Endothelial cell of umbilical vein (primary cell): Measurements from ENCODE around the gene ZNF423. TPM values are rescaled to one million over a fixed set of nuclear protein-coding genes. Genes with fewer than 3 reads are reported as not detected.

Experiments
- BruUV-seq: library from RNA; stranded (reverse); fragments of 400-500 nt; replicated peaks from 2 replicates; lab custom pipeline; 2021; lab: Mats Ljungman, UMichigan
- CTCF ChIA-PET: fragments of 300-600, 350-600 bp; sonication (Branson Sonifier 250); formaldehyde crosslinking; loops from one replicate; lab custom pipeline; 2021; ENCODE audit warnings: antibody characterized with exemption, inconsistent platforms; lab: Charles Lee
- POLR2A ChIA-PET: fragments of 300-600, 350-600 bp; sonication (Branson Sonifier 250); formaldehyde crosslinking; loops from one replicate; lab custom pipeline; 2021; ENCODE audit warnings: antibody characterized with exemption, inconsistent platforms; lab: Charles Lee
- DNase-seq: peaks from one replicate; pipeline ENCODE4 v3.0.0-alpha.2; 2011; ENCODE audit warnings: low read depth, low spot score
- FAIRE-seq: peaks from 2 replicates; lab custom pipeline; 2011; peaks lifted over from hg19 to GRCh38; lab: Jason Lieb, UNC
- H2AFZ ChIP-seq: 2 replicates; pipeline ENCODE4 v1.6.0; 2012; ENCODE audit warnings: low read depth, low read length, control low read depth, inconsistent platforms
- H3K27ac ChIP-seq: 2 replicates; pipeline ENCODE4 v1.5.1; 2011; ENCODE audit warnings: low read depth, mild to moderate bottlenecking, control low read depth, low read length, moderate library complexity; ENCODE audit not compliant: insufficient read depth
- H3K27me3 ChIP-seq, 2 experiments: 2 replicates each; pipeline versions ENCODE4 v1.6.0 to v1.6.1; 2011; ENCODE audit warnings: low read length in 2 of 2, mixed read lengths in 1 of 2; ENCODE audit not compliant: control insufficient read depth in 2 of 2, insufficient read depth in 2 of 2
- H3K36me3 ChIP-seq, 2 experiments: 2 replicates in 1 of 2; 3 replicates in 1 of 2; pipeline ENCODE4 v1.5.1; 2011; ENCODE audit warnings: low read length in 2 of 2, mild to moderate bottlenecking in 1 of 2, moderate library complexity in 1 of 2; ENCODE audit not compliant: control insufficient read depth in 2 of 2, insufficient read depth in 2 of 2; ENCODE audit errors: extremely low read depth in 1 of 2
- H3K4me1 ChIP-seq: 3 replicates; pipeline ENCODE4 v1.5.1; 2011; ENCODE audit warnings: mild to moderate bottlenecking, low read length; ENCODE audit not compliant: control insufficient read depth, insufficient read depth; ENCODE audit errors: extremely low read depth
- H3K4me2 ChIP-seq: 2 replicates; pipeline ENCODE4 v1.6.1; 2011; ENCODE audit warnings: low read length, control low read depth, mixed read lengths; ENCODE audit not compliant: insufficient read depth
- H3K4me3 ChIP-seq, 3 experiments: fragments of 200-600 bp in 1 of 3; sonication (generic), shearing (Covaris generic) in 1 of 3; replicated peaks in 1 of 3; 2 replicates each; pipeline ENCODE4 v1.5.1; 2011 to 2016; ENCODE audit warnings: control low read depth in 3 of 3, low read length in 3 of 3, mild to moderate bottlenecking in 2 of 3, inconsistent platforms in 1 of 3, low read depth in 1 of 3, moderate library complexity in 1 of 3; ENCODE audit not compliant: insufficient read depth in 1 of 3
- H3K79me2 ChIP-seq: 2 replicates; pipeline ENCODE4 v1.6.0; 2012; ENCODE audit warnings: low read length, inconsistent platforms; ENCODE audit not compliant: control insufficient read depth, insufficient read depth
- H3K9ac ChIP-seq: replicated peaks from 2 replicates; pipeline ENCODE3; 2011; ENCODE audit warnings: low read length, control low read depth; ENCODE audit not compliant: insufficient read depth; ENCODE audit errors: extremely low read depth
- H3K9me1 ChIP-seq: replicated peaks from 3 replicates; pipeline ENCODE4 v1.6.0; 2011; ENCODE audit warnings: mild to moderate bottlenecking, low read length; ENCODE audit not compliant: control insufficient read depth, insufficient read depth; ENCODE audit errors: extremely low read depth
- H3K9me3 ChIP-seq: replicated peaks from 2 replicates; pipeline ENCODE4 v1.5.1; 2012; ENCODE audit warnings: low read length, inconsistent platforms; ENCODE audit not compliant: control insufficient read depth, insufficient read depth
- H4K20me1 ChIP-seq: replicated peaks from 2 replicates; pipeline ENCODE3; 2011; ENCODE audit warnings: mild to moderate bottlenecking, low read length; ENCODE audit not compliant: control insufficient read depth, insufficient read depth; ENCODE audit errors: extremely low read depth
- CTCF ChIP-seq, 2 donors: IDR thresholded peaks; 1 replicate in 1 of 2; 2 replicates in 1 of 2; pipeline ENCODE4 v1.5.1; 2011; ENCODE audit warnings: low read length in 2 of 2, mild to moderate bottlenecking in 2 of 2, moderate library complexity in 2 of 2, control low read depth in 1 of 2, inconsistent platforms in 1 of 2, low read depth in 1 of 2; ENCODE audit not compliant: insufficient read depth in 1 of 2; ENCODE audit errors: extremely low read depth in 1 of 2
- EZH2 ChIP-seq: IDR thresholded peaks from 2 replicates; pipeline ENCODE4 v1.6.1; 2012; ENCODE audit warnings: borderline replicate concordance, low read depth, mild to moderate bottlenecking, moderate library complexity, low read length, inconsistent platforms; ENCODE audit not compliant: severe bottlenecking
- FOS ChIP-seq: IDR thresholded peaks from 2 replicates; pipeline ENCODE4 v1.6.1; 2011; ENCODE audit warnings: mild to moderate bottlenecking, low read length, moderate library complexity, borderline replicate concordance; ENCODE audit not compliant: insufficient read depth
- GATA2 ChIP-seq: IDR thresholded peaks from 2 replicates; pipeline ENCODE4 v1.7.0; 2011; ENCODE audit warnings: low read depth, mild to moderate bottlenecking, moderate library complexity, mixed read lengths, low read length; ENCODE audit not compliant: insufficient read length, insufficient read depth
- JUN ChIP-seq: IDR thresholded peaks from 2 replicates; pipeline ENCODE4 v1.6.1; 2011; ENCODE audit warnings: borderline replicate concordance, low read depth; ENCODE audit not compliant: insufficient read length, insufficient read depth
- MYC ChIP-seq: IDR thresholded peaks from one replicate; pipeline ENCODE4 v1.6.1; 2011; ENCODE audit warnings: mild to moderate bottlenecking, low read depth, low read length
- POLR2A ChIP-seq: IDR thresholded peaks from 2 replicates; pipeline ENCODE4 v1.6.1; 2012; ENCODE audit warnings: low read depth, mild to moderate bottlenecking, control low read depth, low read length
- POLR2AphosphoS5 ChIP-seq: IDR thresholded peaks from 2 replicates; pipeline ENCODE4 v1.6.1; 2012; ENCODE audit warnings: low read depth, mild to moderate bottlenecking, control low read depth, low read length, moderate library complexity; ENCODE audit not compliant: insufficient read depth
- dilution Hi-C: fragments of 300-500 bp; cut with MboI; formaldehyde crosslinking; loops from one replicate; pipeline ENCODE4 v1.15.0; 2019; ENCODE audit warnings: low sequenced_read_pairs; ENCODE audit not compliant: extremely low pct_ligation_motif_present
- intact Hi-C: fragments of 100-400 bp; cut with micrococcal nuclease; formaldehyde crosslinking; loops from one replicate; pipeline ENCODE4 v1.10.0; 2022
- polyA plus RNA-seq, 4 experiments: library from polyadenylated mRNA; depleted of rRNA in 3 of 4; stranded (reverse) in 3 of 4; unstranded in 1 of 4; fragments of >200 nt; gene quantifications; 2 replicates each; pipeline versions ENCODE4 v1.2.1 to v1.2.3, GENCODE V29; 2011 to 2012; ENCODE audit warnings: missing spikeins in 1 of 4
- total RNA-seq: library from RNA; stranded (reverse); gene quantifications from 2 replicates; pipeline ENCODE4 v1.2.3, GENCODE V29; 2021
- TF ChIP-seq, protein P1 (sequence below): IDR thresholded peaks from 2 replicates; pipeline ENCODE4 v1.6.1; 2011; ENCODE audit not compliant: insufficient read depth, insufficient read length

ZNF423 gene
- total and polyA plus RNA-seq, 2 donors (not counting 3 experiments of a cell fraction or from before 2014, with no cell fraction given) = 2.2 to 8.1 TPM

DNA sequence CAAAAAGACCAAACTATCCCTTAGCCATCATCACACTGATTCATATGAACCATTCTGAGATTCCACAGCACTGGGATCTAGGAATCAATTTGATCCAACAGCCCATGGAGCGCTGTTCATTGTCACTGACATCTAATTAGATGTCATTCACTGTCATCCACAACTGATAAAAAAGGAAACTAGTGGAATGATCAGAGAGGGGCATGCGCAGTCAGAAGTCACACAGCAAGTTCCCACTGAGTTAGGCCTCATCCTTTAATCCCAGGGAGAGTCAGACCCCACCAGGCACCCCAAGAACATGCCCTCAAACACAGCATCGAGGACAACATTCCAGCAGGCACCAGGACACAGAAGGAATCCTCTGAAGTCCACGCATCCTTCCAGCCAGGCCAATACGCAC lies 88.5 kb downstream of the ZNF423 start:
- H3K9me3 ChIP-seq = no peaks in the 10 kb centered on the region
- DNase-seq = no peak
- intact Hi-C loops = no loop called here
- no peak overlapping the region for H3K4me2 ChIP-seq
- BruUV-seq = no TSS peak
- H3K9me1 ChIP-seq = no peaks in the 10 kb centered on the region
- TF ChIP-seq CTCF (IDR thresholded peaks at IDR 0.05; ENCODE audit: extremely low read depth in 1 of 2, insufficient read depth in 1 of 2, low read depth in 1 of 2, low read length in 2 of 2) = no peak
- no peak for TF ChIP-seq EZH2
- no peak for TF ChIP-seq POLR2A
- no peak for TF ChIP-seq FOS
- TF ChIP-seq, protein P1, sequence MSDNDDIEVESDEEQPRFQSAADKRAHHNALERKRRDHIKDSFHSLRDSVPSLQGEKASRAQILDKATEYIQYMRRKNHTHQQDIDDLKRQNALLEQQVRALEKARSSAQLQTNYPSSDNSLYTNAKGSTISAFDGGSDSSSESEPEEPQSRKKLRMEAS = no peak
- TF ChIP-seq GATA2 = no peak
- TF ChIP-seq POLR2AphosphoS5 = no peak
- no peak for TF ChIP-seq MYC
- no peak for TF ChIP-seq JUN
- H4K20me1 ChIP-seq = no peaks in the 10 kb centered on the region
- ChIA-PET CTCF (interaction anchor here (1.6 kb wide), 1 partner anchor 12 kb away, joined by 3 read pairs; no protein-coding TSS in a partner anchor), POLR2A (no interaction called here)
- no peaks in the 10 kb centered on the region for H3K4me1 ChIP-seq
- no peak overlapping the region for H2AFZ ChIP-seq
- dilution Hi-C loops = no loop called here
- H3K27ac ChIP-seq = no peak overlapping the region
- H3K79me2 ChIP-seq = no peaks in the 10 kb centered on the region
- H3K27me3 ChIP-seq = no peaks in the 10 kb centered on the region
- no peak for FAIRE-seq
- H3K9ac ChIP-seq = no peak overlapping the region
- no peaks in the 10 kb centered on the region for H3K36me3 ChIP-seq
- H3K4me3 ChIP-seq = no peak overlapping the region
